H1 (cell line): ENCODE results near the gene RRBP1. TPM values are rescaled to one million over a fixed set of nuclear protein-coding genes. Genes with fewer than 3 reads are reported as not detected.

Experiments used
- CTCF ChIA-PET: fragments of 300-600 bp; sonication (Branson Sonifier 250); formaldehyde crosslinking; loops from one replicate; lab custom pipeline; 2021; ENCODE audit not compliant: partially characterized antibody; lab: Charles Lee
- POLR2A ChIA-PET: fragments of 300-600 bp; sonication (Branson Sonifier 250); formaldehyde crosslinking; loops from one replicate; lab custom pipeline; 2021; ENCODE audit warnings: inconsistent platforms; ENCODE audit not compliant: partially characterized antibody; lab: Charles Lee
- DNase-seq, 2 experiments: peaks; one replicate each; pipeline versions ENCODE4 v3.0.0 to v3.0.0-alpha.2; 2010 to 2022; ENCODE audit warnings: low spot score in 2 of 2, low read depth in 1 of 2, mixed read lengths in 1 of 2
- FAIRE-seq: peaks from 2 replicates; lab custom pipeline; 2011; peaks lifted over from hg19 to GRCh38; lab: Jason Lieb, UNC
- H2AFZ ChIP-seq: 2 replicates; pipeline ENCODE4 v1.8.1; 2012; ENCODE audit warnings: low read length, inconsistent platforms
- H2AK5ac ChIP-seq: 2 replicates; pipeline ENCODE4 v1.6.1; 2013; ENCODE audit warnings: low read depth, low read length
- H2BK120ac ChIP-seq: replicated peaks from 2 replicates; pipeline ENCODE3; 2013; ENCODE audit warnings: low read depth, low read length, inconsistent platforms
- H2BK12ac ChIP-seq: 2 replicates; pipeline ENCODE4 v1.6.1; 2013; ENCODE audit warnings: low read depth, low read length
- H2BK15ac ChIP-seq: 2 replicates; pipeline ENCODE4 v1.6.1; 2013; ENCODE audit warnings: low read length
- H2BK20ac ChIP-seq: 2 replicates; pipeline ENCODE4 v1.6.1; 2013; ENCODE audit warnings: low read length
- H2BK5ac ChIP-seq: 2 replicates; pipeline ENCODE4 v1.6.1; 2013; ENCODE audit warnings: low read depth, low read length
- H3K14ac ChIP-seq: 2 replicates; pipeline ENCODE4 v1.6.1; 2013; ENCODE audit warnings: inconsistent platforms; ENCODE audit not compliant: insufficient read length
- H3K18ac ChIP-seq: 2 replicates; pipeline ENCODE4 v1.6.1; 2013; ENCODE audit warnings: low read length; ENCODE audit errors: extremely low read depth
- H3K23ac ChIP-seq: 2 replicates; pipeline ENCODE4 v1.6.1; 2013; ENCODE audit warnings: inconsistent platforms; ENCODE audit not compliant: insufficient read length
- H3K23me2 ChIP-seq: 2 replicates; pipeline ENCODE4 v1.6.1; 2013; ENCODE audit warnings: low read depth, low read length
- H3K27ac ChIP-seq: 2 replicates; pipeline ENCODE4 v1.6.1; 2011; ENCODE audit warnings: low read depth, low read length, inconsistent platforms
- H3K27me3 ChIP-seq, 4 experiments: replicated peaks in 1 of 4; 1 replicate in 1 of 4; 2 replicates in 3 of 4; pipeline versions ENCODE4 v1.6.1 to v1.8.1; 2011 to 2013; ENCODE audit warnings: low read length in 3 of 4, mild to moderate bottlenecking in 3 of 4, inconsistent platforms in 2 of 4, mixed read lengths in 2 of 4, moderate library complexity in 1 of 4; ENCODE audit not compliant: control insufficient read depth in 3 of 4, insufficient read depth in 3 of 4; ENCODE audit errors: extremely low read depth in 1 of 4
- H3K36me3 ChIP-seq, 4 experiments: 2 replicates each; pipeline versions ENCODE4 v1.6.1 to v1.8.1; 2011 to 2013; ENCODE audit warnings: mild to moderate bottlenecking in 4 of 4, low read length in 3 of 4, moderate library complexity in 2 of 4, control low read depth in 1 of 4, inconsistent platforms in 1 of 4; ENCODE audit not compliant: insufficient read depth in 4 of 4, control insufficient read depth in 2 of 4
- H3K4ac ChIP-seq: replicated peaks from 2 replicates; pipeline ENCODE3; 2013; ENCODE audit warnings: low read length, low read depth, mixed read lengths, inconsistent platforms; ENCODE audit not compliant: insufficient read length
- H3K4me1 ChIP-seq, 4 experiments: replicated peaks in 1 of 4; 1 replicate in 1 of 4; 2 replicates in 3 of 4; pipeline versions ENCODE4 v1.6.1 to v1.8.1; 2011 to 2013; ENCODE audit warnings: low read length in 3 of 4, inconsistent platforms in 2 of 4, mixed read lengths in 1 of 4; ENCODE audit not compliant: insufficient read depth in 4 of 4, control insufficient read depth in 3 of 4
- H3K4me2 ChIP-seq, 2 experiments: 2 replicates each; pipeline versions ENCODE4 v1.6.1 to v1.8.1; 2011 to 2013; ENCODE audit warnings: low read depth in 2 of 2, low read length in 2 of 2, control low read depth in 1 of 2, inconsistent platforms in 1 of 2, mild to moderate bottlenecking in 1 of 2; ENCODE audit not compliant: insufficient read depth in 1 of 2
- H3K4me3 ChIP-seq, 4 experiments: fragments of 200-600, 300-600 bp in 1 of 4; sonication (generic), shearing (Covaris generic), sonication (Bioruptor Twin) in 1 of 4; 2 replicates each; pipeline versions ENCODE4 v1.5.1 to v1.8.1; 2011 to 2016; ENCODE audit warnings: low read length in 4 of 4, low read depth in 3 of 4, control low read depth in 2 of 4, inconsistent platforms in 2 of 4, mild to moderate bottlenecking in 2 of 4, mixed read lengths in 1 of 4, moderate library complexity in 1 of 4; ENCODE audit not compliant: insufficient read depth in 2 of 4; ENCODE audit errors: extremely low read depth in 1 of 4
- H3K56ac ChIP-seq: replicated peaks from 2 replicates; pipeline ENCODE3; 2013; ENCODE audit warnings: low read depth, mild to moderate bottlenecking, mixed read lengths, low read length, inconsistent platforms; ENCODE audit not compliant: insufficient read length
- H3K79me1 ChIP-seq: 2 replicates; pipeline ENCODE4 v1.6.1; 2013; ENCODE audit warnings: low read depth, low read length, control low read depth
- H3K79me2 ChIP-seq, 2 experiments: 2 replicates each; pipeline versions ENCODE4 v1.6.1 to v1.8.1; 2012 to 2013; ENCODE audit warnings: low read length in 2 of 2, mild to moderate bottlenecking in 2 of 2, inconsistent platforms in 1 of 2; ENCODE audit not compliant: insufficient read depth in 2 of 2, control insufficient read depth in 1 of 2
- H3K9ac ChIP-seq, 4 experiments: replicated peaks in 1 of 4; 1 replicate in 1 of 4; 2 replicates in 3 of 4; pipeline versions ENCODE4 v1.6.1 to v1.8.1; 2011 to 2013; ENCODE audit warnings: low read depth in 3 of 4, low read length in 3 of 4, control low read depth in 2 of 4, mild to moderate bottlenecking in 2 of 4, moderate library complexity in 2 of 4, inconsistent platforms in 1 of 4; ENCODE audit errors: extremely low read depth in 1 of 4
- H3K9me3 ChIP-seq, 2 experiments: 2 replicates each; pipeline versions ENCODE4 v1.6.1 to v1.8.1; 2012 to 2013; ENCODE audit warnings: mild to moderate bottlenecking in 2 of 2, moderate library complexity in 2 of 2, control low read depth in 1 of 2, inconsistent platforms in 1 of 2, low read depth in 1 of 2, low read length in 1 of 2, mixed read lengths in 1 of 2; ENCODE audit not compliant: insufficient read depth in 2 of 2
- H4K20me1 ChIP-seq, 2 experiments: replicated peaks in 1 of 2; 2 replicates each; pipeline versions ENCODE3 to v1.8.1; 2011 to 2013; ENCODE audit warnings: inconsistent platforms in 2 of 2, low read length in 2 of 2, mild to moderate bottlenecking in 1 of 2; ENCODE audit not compliant: insufficient read depth in 2 of 2, control insufficient read depth in 1 of 2
- H4K5ac ChIP-seq: 2 replicates; pipeline ENCODE4 v1.6.1; 2013; ENCODE audit warnings: low read length, low read depth, mixed read lengths, inconsistent platforms; ENCODE audit not compliant: insufficient read length
- H4K8ac ChIP-seq: 2 replicates; pipeline ENCODE4 v1.8.0; 2013; ENCODE audit warnings: mild to moderate bottlenecking, moderate library complexity, low read length, inconsistent platforms; ENCODE audit not compliant: insufficient read depth; ENCODE audit errors: extremely low read depth
- H4K91ac ChIP-seq: replicated peaks from 2 replicates; pipeline ENCODE3; 2013; ENCODE audit warnings: low read length, mixed read lengths, inconsistent platforms; ENCODE audit not compliant: insufficient read length
- CBX5 ChIP-seq: fragments of 300-800, 300-1000 bp; sonication (generic); IDR thresholded peaks from 2 replicates; pipeline ENCODE4 v1.7.1; 2016; ENCODE audit warnings: antibody characterized with exemption, low read length, low read depth
- CHD2 ChIP-seq: IDR thresholded peaks from 2 replicates; pipeline ENCODE4 v1.6.1; 2012; ENCODE audit warnings: low read length, improper control_type of control experiment
- NRF1 ChIP-seq: IDR thresholded peaks from 2 replicates; pipeline ENCODE4 v1.6.1; 2011; ENCODE audit warnings: mild to moderate bottlenecking, low read depth, low read length, improper control_type of control experiment
- RFX5 ChIP-seq: IDR thresholded peaks from 2 replicates; pipeline ENCODE4 v1.6.1; 2011; ENCODE audit warnings: low read depth, low read length, improper control_type of control experiment, borderline replicate concordance
- SIN3A ChIP-seq, 2 experiments: IDR thresholded peaks in 1 of 2; conservative IDR thresholded peaks in 1 of 2; 2 replicates each; pipeline ENCODE4 v1.6.1; 2011 to 2012; ENCODE audit warnings: low read length in 2 of 2, improper control_type of control experiment in 1 of 2, low read depth in 1 of 2, mild to moderate bottlenecking in 1 of 2
- SP4 ChIP-seq: IDR thresholded peaks from 2 replicates; pipeline ENCODE4 v1.6.1; 2012; ENCODE audit warnings: low read length, inconsistent platforms
- TBP ChIP-seq: IDR thresholded peaks from 2 replicates; pipeline ENCODE4 v1.6.1; 2011; ENCODE audit warnings: low read depth, low read length, improper control_type of control experiment
- YY1 ChIP-seq: IDR thresholded peaks from 2 replicates; pipeline ENCODE4 v1.6.1; 2011; ENCODE audit warnings: low read depth, mild to moderate bottlenecking, low read length
- WGBS, 2 experiments: shearing (Covaris generic) in 1 of 2; methylation state at CpG; one replicate each; pipeline versions ENCODE4 v1.1.6 to v1.1.7; 2013 to 2015; ENCODE audit warnings: low lambda C conversion rate in 2 of 2, mixed read lengths in 2 of 2, inconsistent platforms in 1 of 2, low coverage in 1 of 2, missing lambda C conversion rate in 1 of 2; ENCODE audit not compliant: insufficient replicate concordance in 2 of 2, insufficient coverage in 1 of 2, insufficient read length in 1 of 2; ENCODE audit errors: extremely low coverage in 1 of 2, missing lambda C conversion rate in 1 of 2; 5-methylcytosine and 5-hydroxymethylcytosine counted together
- polyA plus RNA-seq, 7 experiments: library from polyadenylated mRNA; depleted of rRNA in 3 of 7; stranded (reverse) in 5 of 7; unstranded in 2 of 7; fragments of >200 nt in 5 of 7; fragments of 200-250 nt in 2 of 7; gene quantifications; 1 replicate in 5 of 7; 2 replicates in 1 of 7; 4 replicates in 1 of 7; pipeline versions ENCODE4 v1.2.1 to v1.2.3, GENCODE V29; 2011 to 2013; ENCODE audit warnings: missing spikeins in 2 of 7, mixed read lengths in 2 of 7
- total RNA-seq: library from RNA; stranded (reverse); fragmentation: NEBNext Ultra II Directional; extraction: Animal tissue kit (Norgen Biotek cat#: 25700); gene quantifications from 2 replicates; pipeline ENCODE4 v1.2.1, GENCODE V29; 2021

RRBP1 gene
- total and polyA plus RNA-seq, 2 of the 8 experiments (the other 6 are each of a cell fraction or from before 2014, with no cell fraction given), result 15.9 to 157 TPM

- Histone ChIP-seq H3K4me3 (no peak overlapping the region), H4K20me1 (no peaks in the 10 kb centered on the region), H3K23ac (no peak overlapping the region), H3K9ac (no peak overlapping the region), H3K36me3 (no peaks in the 10 kb centered on the region; a peak in 1 of 8 replicates), H2BK15ac (no peak overlapping the region), H3K79me1 (no peaks in the 10 kb centered on the region; the same call in 1 of the 2 replicates), H2BK5ac (no peak overlapping the region), H2BK20ac (no peak overlapping the region), H3K18ac (no peak overlapping the region), H4K91ac (no peak overlapping the region), H3K56ac (no peak overlapping the region), H2AK5ac (no peak overlapping the region), H4K8ac (no peak overlapping the region), H2AFZ (no peak overlapping the region), H3K23me2 (no peaks in the 10 kb centered on the region), H2BK120ac (no peak overlapping the region), H3K4me2 (no peak overlapping the region), H3K9me3 (no peaks in the 10 kb centered on the region), H3K27ac (no peak overlapping the region), H4K5ac (no peak overlapping the region), H3K79me2 (peaks cover 3 to 90% of the 10 kb centered on the region in 2 experiments; a peak in 3 of 4 replicates), H3K27me3 (no peaks in the 10 kb centered on the region), H3K14ac (no peak overlapping the region), H3K4me1 (peaks cover 0 to 2% (median 0%) of the 10 kb centered on the region in 4 experiments; a peak in 1 of 7 replicates), H3K4ac (no peak overlapping the region), H2BK12ac (no peak overlapping the region)
- POLR2A ChIA-PET, result interaction anchor here (1.3 to 2.7 kb wide), 2 partner anchors 17 to 19 kb away, joined by 3 to 6 read pairs; partner anchors contain the start of gene DSTN
- 77% methylated on average over 1 of the region's 1 CpG; no CpG with 5 or more reads in 1 of the 2 experiments for WGBS, 2 experiments
- CTCF ChIA-PET, result interaction anchor here (1.0 to 2.4 kb wide), 2 partner anchors 12 to 30 kb away, joined by 3 to 11 read pairs; no protein-coding TSS in a partner anchor
- no peak for DNase-seq
- no peak for TF ChIP-seq RFX5
- no peak for TF ChIP-seq CHD2
- no peak for TF ChIP-seq SIN3A (conservative IDR thresholded peaks at IDR 0.05 in 1 of 2, IDR thresholded peaks at IDR 0.05 in 1 of 2; ENCODE audit: low read depth in 1 of 2, low read length in 2 of 2)
- TF ChIP-seq SP4, result no peak
- no peak for TF ChIP-seq NRF1
- TF ChIP-seq YY1, result no peak
- no peak for TF ChIP-seq TBP
- no peak for TF ChIP-seq CBX5
- FAIRE-seq, result no peak
These were observed 94.9 kb downstream of the RRBP1 start for GRCh38 chr20:17587148-17587547.
